Testis (tissue), 3 donors: ENCODE data around the gene SPATA31D1. TPM values are rescaled to one million over a fixed set of nuclear protein-coding genes. Genes with fewer than 3 reads are reported as not detected.

Experiments
- DNase-seq: peaks from one replicate; pipeline ENCODE4 v3.0.0-alpha.2; 2019
- H3K27ac ChIP-seq, 2 donors: fragments of 200-600 bp; sonication (generic); one replicate each; pipeline ENCODE4 v1.5.1; 2019
- H3K27me3 ChIP-seq: fragments of 200-600 bp; sonication (generic); one replicate; pipeline ENCODE4 v1.5.1; 2019
- H3K36me3 ChIP-seq: fragments of 200-600 bp; sonication (generic); one replicate; pipeline ENCODE4 v1.5.1; 2017; ENCODE audit warnings: low read depth; ENCODE audit errors: missing control alignments
- H3K4me1 ChIP-seq: fragments of 200-600 bp; sonication (generic); one replicate; pipeline ENCODE4 v1.5.1; 2019
- H3K4me3 ChIP-seq, 2 donors: fragments of 200-600 bp; sonication (generic); one replicate each; pipeline ENCODE4 v1.5.1; 2017 to 2019
- H3K9me3 ChIP-seq: fragments of 200-600 bp; sonication (generic); one replicate; pipeline ENCODE4 v1.5.1; 2017
- POLR2A ChIP-seq: fragments of 450-650 bp; IDR thresholded peaks from one replicate; pipeline ENCODE4 v1.6.1; 2017; ENCODE audit warnings: antibody characterized with exemption, mild to moderate bottlenecking, moderate library complexity
- WGBS, 2 donors: methylation state at CpG; one replicate each; pipeline ENCODE4 v1.1.5; 2018; 5-methylcytosine and 5-hydroxymethylcytosine counted together
- intact Hi-C: fragments of 100-400 bp; cut with DNase I; formaldehyde crosslinking; loops from one replicate; pipeline ENCODE4 v1.15.1; 2023; ENCODE audit warnings: low total_unique reads
- polyA plus RNA-seq: library from polyadenylated mRNA; stranded (reverse); fragments of 350-450 nt; fragmentation: Illumina TruSeq; extraction: RNeasy Lipid Tissue Mini Kit (QIAGEN cat#74804); gene quantifications from one replicate; pipeline ENCODE4 v1.2.3, GENCODE V29; 2014; ENCODE audit warnings: low read depth, low replicate concordance; ENCODE audit not compliant: insufficient read depth
- total RNA-seq, 2 donors: library from RNA; depleted of rRNA; stranded (reverse); fragments of >200 nt; gene quantifications; one replicate each; pipeline ENCODE4 v1.2.3, GENCODE V29; 2016
- TF ChIP-seq, protein P1 (sequence below), 3 experiments: fragments of 450-650 bp in 2 of 3; fragments of 200-600 bp in 1 of 3; sonication (generic) in 1 of 3; IDR thresholded peaks; one replicate each; pipeline ENCODE4 v1.5.1; 2016 to 2019; ENCODE audit warnings: antibody characterized with exemption in 3 of 3, mild to moderate bottlenecking in 2 of 3, moderate library complexity in 1 of 3

The SPATA31D1 gene
- total and polyA plus RNA-seq, 3 donors from 2014 or later = 9.0 to 18.6 (median 12.1) TPM

DNA sequence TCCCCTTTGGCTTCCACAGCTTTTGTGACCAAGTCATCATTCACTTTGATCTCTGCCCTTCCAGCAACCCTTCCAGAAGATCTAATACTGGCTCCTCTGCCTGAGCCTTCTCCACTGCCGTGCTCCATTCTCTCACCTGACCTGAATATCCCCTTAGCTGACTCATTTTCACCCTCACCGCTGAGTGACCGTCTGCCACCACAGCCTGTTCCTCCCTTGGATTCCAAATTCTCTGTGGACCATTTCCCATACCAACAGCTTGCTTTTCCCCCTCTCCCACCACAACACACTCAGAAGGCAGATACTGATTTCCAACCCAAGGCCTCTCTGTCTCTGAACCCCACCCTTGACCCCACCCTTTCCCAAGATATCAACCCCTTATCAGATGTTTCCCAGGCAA lies 20.5 kb upstream of the SPATA31D1 start:
- Histone ChIP-seq H3K36me3 (no peaks in the 10 kb centered on the region), H3K4me1 (no peaks in the 10 kb centered on the region), H3K4me3 (no peak overlapping the region), H3K27me3 (no peaks in the 10 kb centered on the region), H3K27ac (no peak overlapping the region), H3K9me3 (no peaks in the 10 kb centered on the region)
- TF ChIP-seq, protein P1, sequence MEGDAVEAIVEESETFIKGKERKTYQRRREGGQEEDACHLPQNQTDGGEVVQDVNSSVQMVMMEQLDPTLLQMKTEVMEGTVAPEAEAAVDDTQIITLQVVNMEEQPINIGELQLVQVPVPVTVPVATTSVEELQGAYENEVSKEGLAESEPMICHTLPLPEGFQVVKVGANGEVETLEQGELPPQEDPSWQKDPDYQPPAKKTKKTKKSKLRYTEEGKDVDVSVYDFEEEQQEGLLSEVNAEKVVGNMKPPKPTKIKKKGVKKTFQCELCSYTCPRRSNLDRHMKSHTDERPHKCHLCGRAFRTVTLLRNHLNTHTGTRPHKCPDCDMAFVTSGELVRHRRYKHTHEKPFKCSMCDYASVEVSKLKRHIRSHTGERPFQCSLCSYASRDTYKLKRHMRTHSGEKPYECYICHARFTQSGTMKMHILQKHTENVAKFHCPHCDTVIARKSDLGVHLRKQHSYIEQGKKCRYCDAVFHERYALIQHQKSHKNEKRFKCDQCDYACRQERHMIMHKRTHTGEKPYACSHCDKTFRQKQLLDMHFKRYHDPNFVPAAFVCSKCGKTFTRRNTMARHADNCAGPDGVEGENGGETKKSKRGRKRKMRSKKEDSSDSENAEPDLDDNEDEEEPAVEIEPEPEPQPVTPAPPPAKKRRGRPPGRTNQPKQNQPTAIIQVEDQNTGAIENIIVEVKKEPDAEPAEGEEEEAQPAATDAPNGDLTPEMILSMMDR (IDR thresholded peaks at IDR 0.05) = no peak
- TF ChIP-seq POLR2A = no peak
- intact Hi-C loops = no loop called here
- WGBS, 2 donors = 88 to 98% methylated on average over 3 of the region's 3 CpGs
- no peak for DNase-seq

DNA sequence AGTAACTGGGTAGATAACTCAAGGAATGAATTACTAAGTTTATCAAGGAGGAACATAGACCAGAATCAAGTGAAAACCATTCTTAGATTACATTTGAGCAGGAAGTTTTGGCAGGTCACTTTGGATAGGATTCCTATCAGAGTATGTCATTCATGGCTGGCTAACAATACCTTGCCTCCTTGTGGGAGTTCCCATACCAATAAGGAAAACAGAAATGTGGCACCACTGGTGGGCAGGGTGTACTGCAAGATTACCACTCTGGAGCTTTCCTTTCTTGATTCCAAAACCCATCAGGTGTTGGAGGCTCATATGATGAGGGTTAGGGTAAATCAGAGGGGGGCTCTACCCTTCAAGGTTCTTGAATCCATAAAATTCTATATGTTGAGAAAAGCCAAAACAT lies 18.6 kb upstream of the SPATA31D1 start:
- H3K27ac ChIP-seq = no peak overlapping the region
- no peaks in the 10 kb centered on the region for H3K9me3 ChIP-seq
- no peak for TF ChIP-seq POLR2A
- TF ChIP-seq, protein P1 (IDR thresholded peaks at IDR 0.05) = no peak
- H3K4me3 ChIP-seq = no peak overlapping the region
- no peak for DNase-seq
- no peaks in the 10 kb centered on the region for H3K27me3 ChIP-seq
- H3K4me1 ChIP-seq = no peaks in the 10 kb centered on the region
- intact Hi-C loops = no loop called here
- no peaks in the 10 kb centered on the region for H3K36me3 ChIP-seq

DNA sequence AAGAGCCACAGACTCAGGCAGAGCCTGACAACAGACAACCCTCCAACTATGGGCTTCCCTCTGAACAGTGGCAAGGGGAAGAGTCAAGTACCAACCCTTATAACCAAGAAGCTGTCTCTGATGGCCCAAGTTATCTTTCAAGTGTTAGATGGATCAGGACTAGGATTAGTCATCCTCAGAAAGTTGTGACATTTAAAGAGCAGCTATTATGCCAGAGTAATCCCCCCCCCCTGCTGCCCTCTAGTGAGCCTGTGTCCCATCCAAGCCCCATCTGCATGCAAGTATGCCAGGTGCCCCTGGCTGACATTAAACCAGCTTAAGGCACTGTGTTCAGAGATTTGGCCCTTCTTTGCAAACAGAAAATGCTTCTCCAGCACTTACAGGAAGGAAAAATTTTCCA lies 16.8 kb upstream of the SPATA31D1 start:
- no peak for DNase-seq
- no peak overlapping the region for H3K4me3 ChIP-seq
- H3K36me3 ChIP-seq = no peaks in the 10 kb centered on the region
- H3K4me1 ChIP-seq = no peaks in the 10 kb centered on the region
- intact Hi-C loops = no loop called here
- H3K27me3 ChIP-seq = no peaks in the 10 kb centered on the region
- no peak overlapping the region for H3K27ac ChIP-seq
- TF ChIP-seq POLR2A = no peak
- TF ChIP-seq, protein P1 (IDR thresholded peaks at IDR 0.05) = no peak
- H3K9me3 ChIP-seq = no peaks in the 10 kb centered on the region

DNA sequence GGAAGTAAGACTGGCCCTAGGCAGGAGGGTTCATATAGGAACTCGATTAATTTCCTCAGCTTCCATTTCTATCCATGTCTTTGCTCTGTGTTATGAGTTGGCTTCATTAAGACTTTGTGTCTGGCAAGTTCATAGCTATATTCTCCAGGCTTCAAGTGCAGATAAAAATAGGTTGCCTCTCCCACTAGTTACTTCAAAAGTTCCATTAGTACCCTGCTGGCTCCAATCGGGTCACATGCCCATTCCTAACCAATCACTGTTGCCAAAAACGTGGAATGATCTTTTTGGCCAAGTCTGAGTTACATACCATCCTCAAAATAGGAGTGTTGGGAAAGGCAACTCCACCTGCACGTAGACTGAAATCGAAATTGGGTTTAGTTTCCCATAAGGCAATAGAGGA lies 13.8 kb upstream of the SPATA31D1 start:
- no peaks in the 10 kb centered on the region for H3K27me3 ChIP-seq
- no peaks in the 10 kb centered on the region for H3K9me3 ChIP-seq
- intact Hi-C loops = no loop called here
- DNase-seq = no peak
- H3K36me3 ChIP-seq = no peaks in the 10 kb centered on the region
- no peak overlapping the region for H3K4me3 ChIP-seq
- WGBS, 2 donors = 90 to 91% methylated on average over 5 of the region's 5 CpGs
- no peak overlapping the region for H3K27ac ChIP-seq
- no peak for TF ChIP-seq POLR2A
- TF ChIP-seq, protein P1 (IDR thresholded peaks at IDR 0.05) = no peak
- no peaks in the 10 kb centered on the region for H3K4me1 ChIP-seq

DNA sequence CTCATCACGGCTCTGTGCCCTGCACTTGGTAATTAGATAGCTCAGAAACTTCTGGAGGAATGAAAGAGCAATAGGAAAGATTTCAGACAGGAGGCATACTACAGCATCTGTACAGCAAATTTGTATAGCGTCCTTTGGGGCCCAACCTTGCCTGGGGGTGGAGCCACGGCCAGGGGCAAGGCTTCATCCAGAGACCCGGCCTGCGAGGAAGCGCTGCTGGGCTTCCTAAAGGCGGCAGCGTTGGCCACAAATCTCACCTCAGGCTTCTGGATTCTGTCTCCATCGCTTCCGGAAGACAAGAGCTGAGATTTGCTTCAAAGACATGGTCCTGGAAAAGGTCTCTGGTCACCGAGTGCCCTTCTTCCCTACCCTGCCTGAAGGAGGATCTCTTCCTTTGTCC lies 12.2 kb upstream of the SPATA31D1 start:
- Histone ChIP-seq H3K9me3 (no peaks in the 10 kb centered on the region), H3K4me1 (no peaks in the 10 kb centered on the region), H3K36me3 (no peaks in the 10 kb centered on the region), H3K27me3 (no peaks in the 10 kb centered on the region), H3K4me3 (peak overlapping the region; percentile 27 to 32), H3K27ac (peak overlapping the region in 1 of 2 donors; percentile 3)
- 68 to 90% methylated on average over 11 of the region's 11 CpGs for WGBS, 2 donors
- peak; percentile 23 for DNase-seq
- no peak for TF ChIP-seq POLR2A
- TF ChIP-seq, protein P1 (IDR thresholded peaks at IDR 0.05) = no peak
- intact Hi-C loops = no loop called here
